PC-3 (cell line): Measurements from ENCODE around the gene PLAC9. TPM values are rescaled to one million over a fixed set of nuclear protein-coding genes. Genes with fewer than 3 reads are reported as not detected.

Experiments
- ATAC-seq: fragments of 200-7000 bp; cut with Tn5 transposase; 2 replicates; pipeline ENCODE4 v1.9.1; 2020; ENCODE audit warnings: mild to moderate bottlenecking, moderate library complexity
- BruUV-seq: library from RNA; stranded (reverse); fragments of 400-500 nt; replicated peaks from 2 replicates; lab custom pipeline; 2021; lab: Mats Ljungman, UMichigan
- CTCF ChIA-PET: fragments of 300-600 bp; sonication (Branson Sonifier 250); formaldehyde crosslinking; loops from one replicate; lab custom pipeline; 2022; ENCODE audit warnings: antibody characterized with exemption; lab: Charles Lee
- POLR2A ChIA-PET: fragments of 300-600 bp; sonication (Branson Sonifier 250); formaldehyde crosslinking; loops from one replicate; lab custom pipeline; 2022; ENCODE audit warnings: antibody characterized with exemption; ENCODE audit not compliant: unreplicated experiment; lab: Charles Lee
- DNase-seq: peaks from one replicate; pipeline ENCODE4 v3.0.0-alpha.2; 2015
- H2AFZ ChIP-seq: fragments of 300-600 bp; sonication (generic); 2 replicates; pipeline ENCODE4 v1.6.0; 2016; ENCODE audit warnings: antibody characterized with exemption, low read length
- H3F3A ChIP-seq: fragments of 300-600 bp; sonication (generic); one replicate; pipeline ENCODE4 v1.6.0; 2017; ENCODE audit warnings: antibody characterized with exemption, low read length, control low read depth, mild to moderate bottlenecking; ENCODE audit not compliant: unreplicated experiment
- H3K27ac ChIP-seq: fragments of 300-600 bp; sonication (generic); 2 replicates; pipeline ENCODE4 v1.5.1; 2016; ENCODE audit warnings: mild to moderate bottlenecking, low read length
- H3K27me3 ChIP-seq: fragments of 300-600 bp; sonication (generic); 2 replicates; pipeline ENCODE4 v1.6.1; 2016; ENCODE audit warnings: low read length, mixed read lengths
- H3K36me3 ChIP-seq: fragments of 300-600 bp; sonication (generic); 2 replicates; pipeline ENCODE4 v1.6.1; 2016; ENCODE audit warnings: low read depth, mixed run types, low read length, mixed read lengths
- H3K4me1 ChIP-seq: fragments of 300-600 bp; sonication (generic); 2 replicates; pipeline ENCODE4 v1.5.1; 2016; ENCODE audit warnings: low read length; ENCODE audit not compliant: insufficient read depth
- H3K4me2 ChIP-seq: fragments of 300-600 bp; sonication (generic); 2 replicates; pipeline ENCODE4 v1.6.0; 2016; ENCODE audit warnings: low read length
- H3K4me3 ChIP-seq: fragments of 300-600 bp; sonication (generic); 2 replicates; pipeline ENCODE4 v1.5.1; 2016; ENCODE audit warnings: mild to moderate bottlenecking, low read length, mixed read lengths
- H3K79me2 ChIP-seq: fragments of 300-600 bp; sonication (generic); 2 replicates; pipeline ENCODE4 v1.6.1; 2017; ENCODE audit warnings: low read length, mixed read lengths
- H3K9ac ChIP-seq: fragments of 300-600 bp; sonication (generic); 2 replicates; pipeline ENCODE4 v1.6.0; 2016; ENCODE audit warnings: mild to moderate bottlenecking, low read length
- H3K9me2 ChIP-seq: fragments of 300-600 bp; sonication (generic); replicated peaks from 2 replicates; pipeline ENCODE4 v1.6.1; 2016; ENCODE audit warnings: mixed run types, low read length, mixed read lengths
- H3K9me3 ChIP-seq: fragments of 300-600 bp; sonication (generic); 2 replicates; pipeline ENCODE4 v1.6.1; 2016; ENCODE audit warnings: low read length, mixed read lengths
- H4K20me1 ChIP-seq: fragments of 300-600 bp; sonication (generic); 2 replicates; pipeline ENCODE4 v1.6.1; 2016; ENCODE audit warnings: low read length, mixed read lengths
- CTCF ChIP-seq: fragments of 300-600 bp; sonication (generic); conservative IDR thresholded peaks from 2 replicates; pipeline ENCODE4 v1.5.1; 2017; ENCODE audit warnings: antibody characterized with exemption, low read depth, mild to moderate bottlenecking, low read length
- EZH2 ChIP-seq: fragments of 300-600 bp; sonication (generic); IDR thresholded peaks from one replicate; pipeline ENCODE4 v1.6.1; 2017; ENCODE audit warnings: antibody characterized with exemption, mild to moderate bottlenecking, low read length; ENCODE audit not compliant: unreplicated experiment
- EZH2phosphoT487 ChIP-seq: fragments of 300-600 bp; sonication (generic); IDR thresholded peaks from 2 replicates; pipeline ENCODE4 v1.6.1; 2018; ENCODE audit warnings: mild to moderate bottlenecking, antibody characterized with exemption, low read length, borderline replicate concordance
- intact Hi-C: fragments of 100-400 bp; cut with micrococcal nuclease; formaldehyde crosslinking; loops from 2 replicates; pipeline ENCODE4 v1.9.0; 2023
- total RNA-seq: library from RNA; depleted of rRNA; stranded (reverse); fragments of >200 nt; gene quantifications from 2 replicates; pipeline ENCODE4 v1.2.3, GENCODE V29; 2014

Gene PLAC9
- total RNA-seq, 1 experiment from 2014 or later = 2.0 TPM

- Histone ChIP-seq H3K9ac (no peak overlapping the region), H3K4me1 (peaks cover 47% of the 10 kb centered on the region), H3K4me2 (no peak overlapping the region), H3K27me3 (no peaks in the 10 kb centered on the region), H3K4me3 (no peak overlapping the region), H3K27ac (no peak overlapping the region), H3K9me2 (no peaks in the 10 kb centered on the region), H4K20me1 (peaks cover 66% of the 10 kb centered on the region), H3F3A (peaks cover 3% of the 10 kb centered on the region), H2AFZ (no peak overlapping the region), H3K36me3 (peaks cover 53% of the 10 kb centered on the region), H3K79me2 (peaks cover 73% of the 10 kb centered on the region), H3K9me3 (no peaks in the 10 kb centered on the region)
- no TSS peak for BruUV-seq
- CTCF ChIA-PET = interaction anchor here (0.6 kb wide), 1 partner anchor 31 kb away, joined by 3 read pairs; no protein-coding TSS in a partner anchor
- TF ChIP-seq CTCF (no peak), EZH2phosphoT487 (no peak)
- POLR2A ChIA-PET = no interaction called here
- intact Hi-C loops = no loop called here
- ATAC-seq = peak; percentile 29
- DNase-seq = peak; percentile 77
Measured at GRCh38 chr10:80172896-80173295, 40.4 kb downstream of the PLAC9 start.

DNA sequence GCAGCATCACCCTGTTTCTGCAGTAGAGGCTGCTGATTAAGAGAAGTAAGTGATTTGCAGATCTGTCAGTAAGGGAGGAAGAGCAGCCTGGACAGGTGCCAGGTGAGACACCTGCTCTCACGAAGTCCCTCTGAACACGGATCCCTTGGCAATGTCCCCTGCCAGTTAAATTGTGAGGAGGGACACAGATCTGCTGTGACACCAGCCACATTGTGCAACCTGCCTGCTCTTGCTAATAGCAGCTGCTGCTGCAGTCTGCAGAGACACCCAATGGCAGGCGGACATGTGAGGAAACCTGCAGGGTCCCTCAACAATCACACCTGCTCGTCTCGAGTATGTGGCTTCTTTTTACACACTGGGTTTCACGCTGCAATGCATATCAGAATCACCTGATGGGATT is 40.9 kb downstream of the PLAC9 start:
- H4K20me1 ChIP-seq = peaks cover 71% of the 10 kb centered on the region
- intact Hi-C loops = no loop called here
- ATAC-seq (no peak), DNase-seq (no peak)
- H3K9ac ChIP-seq = no peak overlapping the region
- H3K9me3 ChIP-seq = no peaks in the 10 kb centered on the region
- H3K27me3 ChIP-seq = no peaks in the 10 kb centered on the region
- H3K4me1 ChIP-seq = peaks cover 47% of the 10 kb centered on the region
- CTCF ChIA-PET = interaction anchor here (0.6 kb wide), 1 partner anchor 30 kb away, joined by 3 read pairs; no protein-coding TSS in a partner anchor
- no peak overlapping the region for H3K27ac ChIP-seq
- H3F3A ChIP-seq = peaks cover 3% of the 10 kb centered on the region
- peaks cover 79% of the 10 kb centered on the region for H3K79me2 ChIP-seq
- TF ChIP-seq CTCF (no peak), EZH2phosphoT487 (no peak), EZH2 (no peak)
- no peak overlapping the region for H2AFZ ChIP-seq
- POLR2A ChIA-PET = no interaction called here
- no peak overlapping the region for H3K4me3 ChIP-seq
- no peaks in the 10 kb centered on the region for H3K9me2 ChIP-seq
- peaks cover 57% of the 10 kb centered on the region for H3K36me3 ChIP-seq
- no peak overlapping the region for H3K4me2 ChIP-seq
- no TSS peak for BruUV-seq

DNA sequence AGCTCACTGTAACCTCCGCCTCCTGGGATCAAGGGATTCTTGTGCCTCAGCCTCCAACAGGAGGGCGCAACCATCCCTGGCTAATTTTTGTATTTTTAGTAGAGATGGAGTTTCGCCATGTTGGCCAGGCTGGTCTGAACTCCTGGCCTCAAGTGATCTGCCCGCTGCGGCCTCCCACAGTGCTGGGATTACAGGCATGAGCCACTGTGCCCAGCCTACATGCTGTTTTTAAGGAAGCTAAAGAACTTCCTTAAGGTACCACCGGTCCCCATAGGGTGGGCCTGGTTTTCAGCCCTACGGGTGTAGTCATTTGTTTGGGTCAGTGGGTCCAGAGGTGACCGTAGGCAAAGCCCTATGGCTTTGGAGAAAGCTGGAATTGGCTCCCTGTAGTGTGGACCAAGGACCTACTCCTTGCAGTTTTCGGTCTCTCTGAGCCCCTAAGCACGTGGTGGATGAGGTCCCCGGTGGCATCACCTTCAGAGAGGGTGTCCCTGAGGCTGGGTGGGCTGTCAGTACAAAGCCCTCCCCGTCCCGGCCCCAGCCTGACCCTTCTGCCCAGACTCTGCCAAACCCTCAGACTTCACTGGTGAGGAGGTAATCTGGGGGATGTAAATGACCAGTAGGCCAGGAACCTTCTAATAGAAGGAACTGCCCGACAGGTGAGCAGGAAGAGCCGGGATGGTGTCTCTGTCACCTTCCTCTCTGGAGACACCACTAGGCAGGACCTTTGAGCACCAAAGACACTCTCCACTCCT is 42.3 kb downstream of the PLAC9 start:
- no peaks in the 10 kb centered on the region for H3K9me2 ChIP-seq
- BruUV-seq = no TSS peak
- peaks cover 78% of the 10 kb centered on the region for H4K20me1 ChIP-seq
- peaks cover 54% of the 10 kb centered on the region; the same call in 1 of the 2 replicates for H3K36me3 ChIP-seq
- peaks cover 47% of the 10 kb centered on the region for H3K4me1 ChIP-seq
- no peak overlapping the region for H3K4me3 ChIP-seq
- H3K4me2 ChIP-seq = no peak overlapping the region
- no peak overlapping the region for H2AFZ ChIP-seq
- H3F3A ChIP-seq = peaks cover 3% of the 10 kb centered on the region
- DNase-seq = no peak
- TF ChIP-seq CTCF (no peak), EZH2 (no peak), EZH2phosphoT487 (no peak)
- ChIA-PET POLR2A (no interaction called here), CTCF (interaction anchor here (1.2 kb wide), 1 partner anchor 10 kb away, joined by 4 read pairs; no protein-coding TSS in a partner anchor)
- no peaks in the 10 kb centered on the region for H3K9me3 ChIP-seq
- intact Hi-C loops = no loop called here
- ATAC-seq = no peak
- H3K9ac ChIP-seq = no peak overlapping the region
- no peaks in the 10 kb centered on the region for H3K27me3 ChIP-seq
- peaks cover 81% of the 10 kb centered on the region for H3K79me2 ChIP-seq
- H3K27ac ChIP-seq = no peak overlapping the region
